Natural killer cell (primary cell): ENCODE measurements around the gene SP3. TPM values are rescaled to one million over a fixed set of nuclear protein-coding genes. Genes with fewer than 3 reads are reported as not detected.

ENCODE experiments used
- ATAC-seq, 3 donors: fragments of 150-1000 bp in 2 of 3; fragments of 200-7000 bp in 1 of 3; cut with Tn5 transposase; 1 replicate in 1 of 3; 2 replicates in 2 of 3; pipeline ENCODE4 v1.10.0; 2021; ENCODE audit warnings: mild to moderate bottlenecking in 2 of 3, moderate library complexity in 2 of 3
- DNase-seq, 2 donors: peaks; one replicate each; pipeline versions ENCODE4 v3.0.0 to v3.0.0-alpha.2; 2013 to 2021; ENCODE audit warnings: mixed read lengths in 1 of 2
- H3K27ac ChIP-seq: one replicate; pipeline ENCODE4 v1.5.1; 2013; ENCODE audit warnings: mild to moderate bottlenecking, low read length
- H3K27me3 ChIP-seq: one replicate; pipeline ENCODE4 v1.6.1; 2013; ENCODE audit warnings: low read length; ENCODE audit not compliant: control insufficient read depth, insufficient read depth
- H3K36me3 ChIP-seq: one replicate; pipeline ENCODE4 v1.6.1; 2013; ENCODE audit warnings: low read length; ENCODE audit not compliant: control insufficient read depth, insufficient read depth
- H3K4me1 ChIP-seq: one replicate; pipeline ENCODE4 v1.6.1; 2013; ENCODE audit warnings: low read length; ENCODE audit not compliant: control insufficient read depth, insufficient read depth
- H3K4me3 ChIP-seq: one replicate; pipeline ENCODE4 v1.5.1; 2013; ENCODE audit warnings: low read length
- H3K9me3 ChIP-seq: one replicate; pipeline ENCODE4 v1.6.1; 2013; ENCODE audit warnings: low read length; ENCODE audit not compliant: control insufficient read depth, insufficient read depth
- H3K27ac Mint-ChIP-seq, 2 donors: one replicate each; pipeline ENCODE4 v1.8.0; 2022; ENCODE audit warnings: mild to moderate bottlenecking in 2 of 2, mixed read lengths in 2 of 2, moderate library complexity in 1 of 2
- H3K27me3 Mint-ChIP-seq, 2 donors: one replicate each; pipeline ENCODE4 v1.8.0; 2022; ENCODE audit warnings: low read depth in 2 of 2, mixed read lengths in 2 of 2
- H3K36me3 Mint-ChIP-seq: one replicate; pipeline ENCODE4 v1.8.0; 2022; ENCODE audit warnings: mixed read lengths
- H3K4me1 Mint-ChIP-seq, 2 donors: one replicate each; pipeline ENCODE4 v1.8.0; 2022; ENCODE audit warnings: mixed read lengths in 2 of 2
- H3K4me3 Mint-ChIP-seq: one replicate; pipeline ENCODE4 v1.8.0; 2022; ENCODE audit warnings: mild to moderate bottlenecking, moderate library complexity, mixed read lengths
- H3K9me3 Mint-ChIP-seq, 2 donors: one replicate each; pipeline ENCODE4 v1.8.0; 2022; ENCODE audit warnings: mixed read lengths in 2 of 2
- WGBS: methylation state at CpG from one replicate; pipeline ENCODE4 v1.1.7; 2013; ENCODE audit warnings: missing lambda C conversion rate; ENCODE audit not compliant: insufficient coverage; 5-methylcytosine and 5-hydroxymethylcytosine counted together
- intact Hi-C: fragments of 100-400 bp; cut with micrococcal nuclease; formaldehyde crosslinking; loops from one replicate; pipeline ENCODE4 v1.14.2; 2022
- total RNA-seq, 4 donors: library from RNA; stranded (reverse); fragments of 120-200 nt in 1 of 4; gene quantifications; one replicate each; pipeline versions ENCODE4 v1.2.3 to v1.2.4, GENCODE V29; 2013 to 2022
- TF ChIP-seq, protein P1 (sequence below): fragments of 200-600 bp; IDR thresholded peaks from one replicate; pipeline ENCODE4 v1.8.0; 2022; ENCODE audit warnings: antibody characterized with exemption

Gene SP3
- total RNA-seq, 3 donors from 2014 or later (not counting 1 experiment from before 2014, with no cell fraction given), result 179 to 200 (median 188) TPM

- no peak overlapping the region for H3K27ac Mint-ChIP-seq
- ATAC-seq (no peak), DNase-seq (no peak)
- Histone ChIP-seq H3K36me3 (no peaks in the 10 kb centered on the region), H3K9me3 (no peaks in the 10 kb centered on the region), H3K4me1 (peaks cover 5% of the 10 kb centered on the region), H3K27me3 (no peaks in the 10 kb centered on the region), H3K27ac (no peak overlapping the region), H3K4me3 (no peak overlapping the region)
- 87% methylated on average over 5 of the region's 5 CpGs for WGBS
- H3K4me3 Mint-ChIP-seq, result no peak overlapping the region
- H3K9me3 Mint-ChIP-seq, result no peaks in the 10 kb centered on the region
- intact Hi-C loops, result no loop called here
- peaks cover 9% of the 10 kb centered on the region in 2 donors for H3K4me1 Mint-ChIP-seq
- peaks cover 9 to 10% of the 10 kb centered on the region in 2 donors for H3K27me3 Mint-ChIP-seq
- H3K36me3 Mint-ChIP-seq, result no peaks in the 10 kb centered on the region
- TF ChIP-seq, protein P1, sequence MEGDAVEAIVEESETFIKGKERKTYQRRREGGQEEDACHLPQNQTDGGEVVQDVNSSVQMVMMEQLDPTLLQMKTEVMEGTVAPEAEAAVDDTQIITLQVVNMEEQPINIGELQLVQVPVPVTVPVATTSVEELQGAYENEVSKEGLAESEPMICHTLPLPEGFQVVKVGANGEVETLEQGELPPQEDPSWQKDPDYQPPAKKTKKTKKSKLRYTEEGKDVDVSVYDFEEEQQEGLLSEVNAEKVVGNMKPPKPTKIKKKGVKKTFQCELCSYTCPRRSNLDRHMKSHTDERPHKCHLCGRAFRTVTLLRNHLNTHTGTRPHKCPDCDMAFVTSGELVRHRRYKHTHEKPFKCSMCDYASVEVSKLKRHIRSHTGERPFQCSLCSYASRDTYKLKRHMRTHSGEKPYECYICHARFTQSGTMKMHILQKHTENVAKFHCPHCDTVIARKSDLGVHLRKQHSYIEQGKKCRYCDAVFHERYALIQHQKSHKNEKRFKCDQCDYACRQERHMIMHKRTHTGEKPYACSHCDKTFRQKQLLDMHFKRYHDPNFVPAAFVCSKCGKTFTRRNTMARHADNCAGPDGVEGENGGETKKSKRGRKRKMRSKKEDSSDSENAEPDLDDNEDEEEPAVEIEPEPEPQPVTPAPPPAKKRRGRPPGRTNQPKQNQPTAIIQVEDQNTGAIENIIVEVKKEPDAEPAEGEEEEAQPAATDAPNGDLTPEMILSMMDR, result no peak
Measured at GRCh38 chr2:174002679-174003078, 37.5 kb upstream of the SP3 start.

- TF ChIP-seq, protein P1, result no peak
- Histone ChIP-seq H3K9me3 (no peaks in the 10 kb centered on the region), H3K4me3 (no peak overlapping the region), H3K4me1 (peaks cover 10% of the 10 kb centered on the region), H3K36me3 (no peaks in the 10 kb centered on the region), H3K27me3 (no peaks in the 10 kb centered on the region), H3K27ac (no peak overlapping the region)
- DNase-seq, result no peak
- Mint-ChIP-seq H3K36me3 (no peaks in the 10 kb centered on the region), H3K4me3 (no peak overlapping the region), H3K9me3 (no peaks in the 10 kb centered on the region), H3K4me1 (peaks cover 12 to 14% of the 10 kb centered on the region in 2 donors), H3K27me3 (peaks cover 8 to 9% of the 10 kb centered on the region in 2 donors), H3K27ac (no peak overlapping the region)
- WGBS, result 20% methylated on average over 1 of the region's 2 CpGs
- intact Hi-C loops, result no loop called here
- ATAC-seq, result no peak
Measured at GRCh38 chr2:174001107-174001506, 35.9 kb upstream of the SP3 start.

DNA sequence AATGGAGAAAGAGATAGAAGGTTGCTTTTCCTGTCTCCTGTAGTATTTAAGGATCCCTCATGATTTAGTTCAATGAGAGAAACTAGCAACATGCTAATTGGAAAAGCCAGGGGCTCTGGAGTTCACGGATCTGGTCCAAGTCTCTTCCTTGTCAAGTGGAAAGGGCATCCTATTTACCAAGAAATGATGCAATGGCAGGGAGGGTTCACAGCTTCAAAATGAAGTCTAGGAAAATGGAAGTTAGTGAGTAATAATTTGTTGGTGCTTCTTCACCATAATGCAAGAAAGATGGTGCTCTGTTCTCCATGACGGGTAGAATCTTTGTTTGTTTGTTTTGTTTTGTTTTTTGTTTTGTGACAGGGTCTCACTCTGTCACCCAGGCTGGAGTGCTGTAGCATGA is 34.6 kb upstream of the SP3 start:
- ATAC-seq (no peak), DNase-seq (no peak)
- H3K27me3 ChIP-seq, result no peaks in the 10 kb centered on the region
- intact Hi-C loops, result no loop called here
- no peaks in the 10 kb centered on the region for H3K9me3 ChIP-seq
- Mint-ChIP-seq H3K4me3 (no peak overlapping the region), H3K9me3 (no peaks in the 10 kb centered on the region), H3K27ac (no peak overlapping the region), H3K36me3 (no peaks in the 10 kb centered on the region), H3K27me3 (peaks cover 8 to 9% of the 10 kb centered on the region in 2 donors), H3K4me1 (peaks cover 12 to 14% of the 10 kb centered on the region in 2 donors)
- no peak overlapping the region for H3K4me3 ChIP-seq
- H3K4me1 ChIP-seq, result peaks cover 10% of the 10 kb centered on the region
- TF ChIP-seq, protein P1, result no peak
- WGBS, result 97% methylated on average over 2 of the region's 2 CpGs
- H3K27ac ChIP-seq, result no peak overlapping the region
- H3K36me3 ChIP-seq, result no peaks in the 10 kb centered on the region

- intact Hi-C loops, result no loop called here
Measured at GRCh38 chr2:173999272-173999671, 34.1 kb upstream of the SP3 start.

More at GRCh38 chr2:173999272-173999671, 34.1 kb upstream of the SP3 start:
- WGBS, result 93% methylated on average over 6 of the region's 6 CpGs
- Histone ChIP-seq H3K36me3 (no peaks in the 10 kb centered on the region), H3K9me3 (no peaks in the 10 kb centered on the region), H3K4me1 (peaks cover 10% of the 10 kb centered on the region), H3K27me3 (no peaks in the 10 kb centered on the region), H3K27ac (no peak overlapping the region), H3K4me3 (no peak overlapping the region)
- peaks cover 8 to 9% of the 10 kb centered on the region in 2 donors for H3K27me3 Mint-ChIP-seq
- DNase-seq, result no peak
- H3K9me3 Mint-ChIP-seq, result no peaks in the 10 kb centered on the region
- no peak overlapping the region for H3K4me3 Mint-ChIP-seq
- no peak for ATAC-seq
- peaks cover 12 to 14% of the 10 kb centered on the region in 2 donors for H3K4me1 Mint-ChIP-seq
- no peaks in the 10 kb centered on the region for H3K36me3 Mint-ChIP-seq
- H3K27ac Mint-ChIP-seq, result no peak overlapping the region
- TF ChIP-seq, protein P1, result no peak
